GM12878 (cell line): ENCODE data around the gene DUSP18. TPM values are rescaled to one million over a fixed set of nuclear protein-coding genes. Genes with fewer than 3 reads are reported as not detected.

Source experiments
- ATAC-seq: fragments of 200-7000 bp; cut with Tn5 transposase; 3 replicates; pipeline ENCODE4 v1.9.1; 2020; ENCODE audit warnings: mild to moderate bottlenecking, moderate library complexity
- BruUV-seq: library from RNA; stranded (reverse); fragments of 400-500 nt; replicated peaks from 2 replicates; lab custom pipeline; 2021; lab: Mats Ljungman, UMichigan
- CTCF ChIA-PET: fragments of 300-600 bp; sonication (Branson Sonifier 250); formaldehyde crosslinking; extraction: SDS; loops from one replicate; lab custom pipeline; 2021; ENCODE audit warnings: inconsistent platforms; lab: Yijun Ruan, JAX
- POLR2A ChIA-PET: fragments of 350-600 bp; formaldehyde crosslinking; extraction: SDS; loops from one replicate; lab custom pipeline; 2021; ENCODE audit warnings: inconsistent platforms; lab: Charles Lee
- RAD21 ChIA-PET: fragments of 300-600 bp; sonication (Branson Sonifier 250); formaldehyde crosslinking; loops from one replicate; lab custom pipeline; 2023; ENCODE audit warnings: antibody characterized with exemption; ENCODE audit not compliant: unreplicated experiment; lab: Charles Lee
- SMC1A ChIA-PET: fragments of 300-600 bp; sonication (Branson Sonifier 250); formaldehyde crosslinking; loops from one replicate; lab custom pipeline; 2023; ENCODE audit not compliant: unreplicated experiment, uncharacterized antibody; lab: Charles Lee
- DNase-seq: peaks from one replicate; pipeline ENCODE4 v3.0.0-alpha.2; 2011; ENCODE audit warnings: low read depth, low spot score
- FAIRE-seq: peaks from 3 replicates; lab custom pipeline; 2011; peaks lifted over from hg19 to GRCh38; lab: Jason Lieb, UNC
- H2AFZ ChIP-seq: 2 replicates; pipeline ENCODE4 v1.6.0; 2011; ENCODE audit warnings: low read depth, low read length, control low read depth; ENCODE audit not compliant: control insufficient read depth
- H3K27ac ChIP-seq: 2 replicates; pipeline ENCODE4 v1.5.1; 2011; ENCODE audit warnings: control low read depth; ENCODE audit not compliant: control insufficient read depth, insufficient read depth
- H3K27me3 ChIP-seq, 2 experiments: replicated peaks in 1 of 2; 2 replicates each; pipeline versions ENCODE4 v1.6.0 to v1.6.1; 2011; ENCODE audit warnings: low read length in 1 of 2; ENCODE audit not compliant: control insufficient read depth in 2 of 2, insufficient read depth in 2 of 2
- H3K36me3 ChIP-seq, 2 experiments: 2 replicates each; pipeline ENCODE4 v1.5.1; 2011; ENCODE audit warnings: low read length in 1 of 2; ENCODE audit not compliant: control insufficient read depth in 2 of 2, insufficient read depth in 2 of 2
- H3K4me1 ChIP-seq: 2 replicates; pipeline ENCODE4 v1.6.1; 2011; ENCODE audit warnings: mild to moderate bottlenecking, low read length, moderate library complexity, mixed read lengths; ENCODE audit not compliant: control insufficient read depth, insufficient read depth
- H3K4me2 ChIP-seq: 2 replicates; pipeline ENCODE4 v1.6.0; 2011; ENCODE audit warnings: control low read depth; ENCODE audit not compliant: control insufficient read depth, insufficient read depth
- H3K4me3 ChIP-seq: fragments of 200-600 bp; sonication (generic); 2 replicates; pipeline ENCODE4 v1.5.1; 2016
- H3K79me2 ChIP-seq: 2 replicates; pipeline ENCODE4 v1.6.0; 2011; ENCODE audit warnings: low read length; ENCODE audit not compliant: control insufficient read depth, insufficient read depth
- H3K9ac ChIP-seq: 2 replicates; pipeline ENCODE4 v1.8.0; 2011; ENCODE audit warnings: low read length, control low read depth, mixed read lengths; ENCODE audit not compliant: control insufficient read depth, insufficient read depth
- H3K9me3 ChIP-seq: replicated peaks from 3 replicates; pipeline ENCODE4 v1.5.1; 2011; ENCODE audit warnings: mild to moderate bottlenecking, low read length; ENCODE audit not compliant: control insufficient read depth, insufficient read depth
- H4K20me1 ChIP-seq: 2 replicates; pipeline ENCODE4 v1.6.0; 2011; ENCODE audit not compliant: control insufficient read depth, insufficient read depth
- CREB1 ChIP-seq: IDR thresholded peaks from 2 replicates; pipeline ENCODE4 v1.6.1; 2012; ENCODE audit warnings: low read depth, mild to moderate bottlenecking, inconsistent platforms
- EED ChIP-seq: sonication (generic); IDR thresholded peaks from 2 replicates; pipeline ENCODE4 v1.6.1; 2016; ENCODE audit warnings: antibody characterized with exemption, low read depth
- FOS ChIP-seq: IDR thresholded peaks from 3 replicates; pipeline ENCODE4 v1.6.1; 2011; ENCODE audit warnings: borderline replicate concordance; ENCODE audit not compliant: insufficient read length; ENCODE audit errors: extremely low read depth
- GABPA ChIP-seq: IDR thresholded peaks from 2 replicates; pipeline ENCODE4 v1.6.1; 2014; ENCODE audit warnings: antibody characterized with exemption, low read depth, mild to moderate bottlenecking, inconsistent platforms
- GATAD2B ChIP-seq: fragments of 450-650 bp; conservative IDR thresholded peaks from 2 replicates; pipeline ENCODE4 v1.6.1; 2017; ENCODE audit warnings: low read depth, mild to moderate bottlenecking, moderate library complexity
- IKZF2 ChIP-seq, 2 experiments: fragments of 450-650 bp; IDR thresholded peaks; 2 replicates each; pipeline ENCODE4 v1.6.1; 2017; ENCODE audit warnings: mild to moderate bottlenecking in 2 of 2, moderate library complexity in 2 of 2
- KDM1A ChIP-seq: fragments of 200-600 bp; sonication (generic); IDR thresholded peaks from 2 replicates; pipeline ENCODE4 v1.6.1; 2016; ENCODE audit warnings: borderline replicate concordance
- NR2C2 ChIP-seq: IDR thresholded peaks from 2 replicates; pipeline ENCODE4 v1.6.1; 2011; ENCODE audit warnings: borderline replicate concordance, low read depth; ENCODE audit not compliant: control insufficient read depth, insufficient read length
- RAD51 ChIP-seq: fragments of 450-650 bp; IDR thresholded peaks from 2 replicates; pipeline ENCODE4 v1.6.1; 2016; ENCODE audit warnings: moderate library complexity, mild to moderate bottlenecking, inconsistent platforms
- RELA ChIP-seq: fragments of 450-650 bp; IDR thresholded peaks from 2 replicates; pipeline ENCODE4 v1.8.0; 2014; ENCODE audit warnings: borderline replicate concordance; ENCODE audit not compliant: partially characterized antibody
- SIX5 ChIP-seq: IDR thresholded peaks from 2 replicates; pipeline ENCODE4 v1.6.1; 2011; ENCODE audit warnings: mild to moderate bottlenecking, low read depth, low read length, moderate library complexity; ENCODE audit not compliant: severe bottlenecking
- SMAD5 ChIP-seq: IDR thresholded peaks from 2 replicates; pipeline ENCODE4 v1.6.1; 2016; ENCODE audit warnings: antibody characterized with exemption, low read depth
- SP1 ChIP-seq: IDR thresholded peaks from one replicate; pipeline ENCODE4 v1.6.1; 2011; ENCODE audit warnings: low read depth, low read length
- SPI1 ChIP-seq: IDR thresholded peaks from 2 replicates; pipeline ENCODE4 v1.6.1; 2011; ENCODE audit warnings: low read depth, mild to moderate bottlenecking, low read length, moderate library complexity, borderline replicate concordance; ENCODE audit not compliant: insufficient read depth
- SRF ChIP-seq, 2 experiments: IDR thresholded peaks; 2 replicates each; pipeline ENCODE4 v1.6.1; 2011; ENCODE audit warnings: low read depth in 2 of 2, low read length in 2 of 2, mild to moderate bottlenecking in 1 of 2, moderate library complexity in 1 of 2
- SUPT20H ChIP-seq: IDR thresholded peaks from 2 replicates; pipeline ENCODE4 v1.6.1; 2011; ENCODE audit warnings: low read depth, mild to moderate bottlenecking, low read length, moderate library complexity, borderline replicate concordance; ENCODE audit not compliant: control insufficient read depth
- WGBS: methylation state at CpG from one replicate; pipeline ENCODE4 v1.1.6; 2016; ENCODE audit warnings: low lambda C conversion rate; ENCODE audit not compliant: insufficient replicate concordance, insufficient coverage; ENCODE audit errors: missing lambda C conversion rate; 5-methylcytosine and 5-hydroxymethylcytosine counted together
- in situ Hi-C: fragments of 300-500 bp; cut with MboI; formaldehyde crosslinking; loops from 9 replicates; pipeline ENCODE4 v1.14.3; 2018; ENCODE audit warnings: mixed read lengths
- intact Hi-C: fragments of 100-400 bp; cut with micrococcal nuclease; formaldehyde crosslinking; loops from one replicate; pipeline ENCODE4 v1.14.2; 2022; ENCODE audit not compliant: unreplicated experiment
- polyA plus RNA-seq, 11 experiments: library from polyadenylated mRNA; depleted of rRNA in 4 of 11; unstranded in 6 of 11; stranded (reverse) in 5 of 11; fragments of >200 nt; fragmentation: Nextera tagmentation in 4 of 11; fragmentation: Illumina TruSeq in 1 of 11; extraction: Ambion mirVana in 4 of 11; extraction: Trizol in 1 of 11; gene quantifications; 1 replicate in 1 of 11; 2 replicates in 10 of 11; pipeline versions ENCODE4 v1.2.1 to v1.2.3, GENCODE V29; 2011 to 2016; ENCODE audit warnings: inconsistent platforms in 2 of 11, missing spikeins in 2 of 11, low read depth in 1 of 11
- total RNA-seq, 4 experiments: library from RNA; depleted of rRNA in 3 of 4; stranded (reverse); fragments of >200 nt in 3 of 4; fragmentation: Illumina TruSeq in 1 of 4; extraction: Trizol in 1 of 4; gene quantifications; 2 replicates each; pipeline versions ENCODE4 v1.2.1 to v1.2.3, GENCODE V29; 2013 to 2021
- TF ChIP-seq, protein P1 (sequence below): IDR thresholded peaks from 2 replicates; pipeline ENCODE4 v1.6.1; 2011; ENCODE audit warnings: low read depth, low read length, improper control_type of control experiment, borderline replicate concordance
- TF ChIP-seq, protein P2 (sequence below): fragments of 450-650 bp; IDR thresholded peaks from 2 replicates; pipeline ENCODE4 v1.6.1; 2016; ENCODE audit warnings: mild to moderate bottlenecking

The DUSP18 gene
- total and polyA plus RNA-seq, 10 of the 15 experiments (the other 5 are each of a cell fraction or from before 2014, with no cell fraction given), result 1.9 to 11.9 (median 7.7) TPM

DNA sequence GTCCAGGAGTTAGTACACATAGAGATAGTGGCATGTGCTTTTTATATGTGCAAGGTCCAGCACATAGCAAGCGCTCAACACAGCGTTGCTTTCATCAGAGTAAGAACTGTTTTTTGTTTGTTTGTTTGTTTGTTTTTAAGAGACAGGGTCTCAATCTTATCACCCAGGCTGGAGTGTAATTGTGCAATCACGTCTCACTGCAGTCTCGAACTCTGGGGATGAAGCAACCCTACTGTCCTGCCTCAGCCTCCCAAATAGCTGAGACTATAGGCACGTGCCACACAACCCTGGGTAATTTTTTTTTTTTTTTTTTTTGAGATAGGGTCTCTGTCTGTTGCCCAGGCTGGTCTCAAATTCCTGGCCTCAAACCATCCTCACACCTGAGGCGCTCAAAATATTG lies 49.9 kb downstream of the DUSP18 start:
- H3K4me2 ChIP-seq, result no peak overlapping the region
- ChIA-PET CTCF (interaction anchor here (0.7 to 1.5 kb wide), 2 partner anchors 8 to 17 kb away, joined by 3 read pairs; no protein-coding TSS in a partner anchor), POLR2A (no interaction called here), RAD21 (no interaction called here), SMC1A (no interaction called here)
- no TSS peak for BruUV-seq
- TF ChIP-seq, protein P1, sequence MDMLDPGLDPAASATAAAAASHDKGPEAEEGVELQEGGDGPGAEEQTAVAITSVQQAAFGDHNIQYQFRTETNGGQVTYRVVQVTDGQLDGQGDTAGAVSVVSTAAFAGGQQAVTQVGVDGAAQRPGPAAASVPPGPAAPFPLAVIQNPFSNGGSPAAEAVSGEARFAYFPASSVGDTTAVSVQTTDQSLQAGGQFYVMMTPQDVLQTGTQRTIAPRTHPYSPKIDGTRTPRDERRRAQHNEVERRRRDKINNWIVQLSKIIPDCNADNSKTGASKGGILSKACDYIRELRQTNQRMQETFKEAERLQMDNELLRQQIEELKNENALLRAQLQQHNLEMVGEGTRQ, result no peak
- TF ChIP-seq GABPA (no peak), CREB1 (no peak), SUPT20H (no peak), FOS (no peak), SPI1 (no peak), SMAD5 (no peak), EED (no peak), NR2C2 (no peak), SRF (IDR thresholded peaks at IDR 0.05; ENCODE audit: low read depth in 2 of 2, low read length in 2 of 2) (no peak), GATAD2B (no peak), KDM1A (no peak), RELA (no peak), RAD51 (no peak), SP1 (no peak), IKZF2 (IDR thresholded peaks at IDR 0.05) (no peak), SIX5 (no peak)
- TF ChIP-seq, protein P2, sequence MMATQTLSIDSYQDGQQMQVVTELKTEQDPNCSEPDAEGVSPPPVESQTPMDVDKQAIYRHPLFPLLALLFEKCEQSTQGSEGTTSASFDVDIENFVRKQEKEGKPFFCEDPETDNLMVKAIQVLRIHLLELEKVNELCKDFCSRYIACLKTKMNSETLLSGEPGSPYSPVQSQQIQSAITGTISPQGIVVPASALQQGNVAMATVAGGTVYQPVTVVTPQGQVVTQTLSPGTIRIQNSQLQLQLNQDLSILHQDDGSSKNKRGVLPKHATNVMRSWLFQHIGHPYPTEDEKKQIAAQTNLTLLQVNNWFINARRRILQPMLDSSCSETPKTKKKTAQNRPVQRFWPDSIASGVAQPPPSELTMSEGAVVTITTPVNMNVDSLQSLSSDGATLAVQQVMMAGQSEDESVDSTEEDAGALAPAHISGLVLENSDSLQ, result no peak
- no peaks in the 10 kb centered on the region for H3K4me1 ChIP-seq
- no peak overlapping the region for H3K4me3 ChIP-seq
- no peaks in the 10 kb centered on the region for H4K20me1 ChIP-seq
- no peaks in the 10 kb centered on the region for H3K27me3 ChIP-seq
- in situ Hi-C loops (no loop called here), intact Hi-C loops (no loop called here)
- H3K27ac ChIP-seq, result no peak overlapping the region
- DNase-seq (no peak), ATAC-seq (no peak), FAIRE-seq (no peak)
- H3K9me3 ChIP-seq, result no peaks in the 10 kb centered on the region
- no peak overlapping the region for H2AFZ ChIP-seq
- H3K36me3 ChIP-seq, result no peaks in the 10 kb centered on the region
- H3K9ac ChIP-seq, result no peak overlapping the region
- 52% methylated on average over 6 of the region's 6 CpGs for WGBS
- no peaks in the 10 kb centered on the region for H3K79me2 ChIP-seq
